ENCODE results near the gene ATP2B2. TPM values are rescaled to one million over a fixed set of nuclear protein-coding genes. Genes with fewer than 3 reads are reported as not detected.

The ATP2B2 gene
- total RNA-seq, 4 donors from 2014 or later = 0.42 to 2.0 (median 1.1) TPM

GRCh38 chr3:10290481-10291176 lies 214.8 kb downstream of the ATP2B2 start:
- DNase-seq (ENCODE audit: low spot score in 2 of 2) = no peak
- peaks cover 0 to 62% (median 0%) of the 10 kb centered on the region in 3 donors for H3K36me3 ChIP-seq
- 47 to 53% methylated on average over 18 of the region's 18 CpGs for WGBS, 2 donors

GRCh38 chr3:10289787-10290355 lies 215.5 kb downstream of the ATP2B2 start:
- Histone ChIP-seq H3K36me3 (peaks cover 0 to 67% (median 0%) of the 10 kb centered on the region in 3 donors), H3K27me3 (no peaks in the 10 kb centered on the region), H3K27ac (no peak overlapping the region), H3K9me3 (no peaks in the 10 kb centered on the region), H3K4me1 (peaks cover 0 to 10% (median 0%) of the 10 kb centered on the region in 4 donors), H3K4me3 (no peak overlapping the region)
- 76 to 89% methylated on average over 7 to 9 of the region's 9 CpGs for WGBS, 2 donors
- no peak for DNase-seq (ENCODE audit: low spot score in 2 of 2)
- no peak for TF ChIP-seq POLR2A (IDR thresholded peaks at IDR 0.05)
- no peak for TF ChIP-seq EP300 (IDR thresholded peaks at IDR 0.05)
- no peak for TF ChIP-seq CTCF (IDR thresholded peaks at IDR 0.05)

More at GRCh38 chr3:10290481-10291176, 214.8 kb downstream of the ATP2B2 start:
- no peaks in the 10 kb centered on the region for H3K9me3 ChIP-seq
- no peak overlapping the region for H3K4me3 ChIP-seq
- peaks cover 0 to 10% (median 0%) of the 10 kb centered on the region in 4 donors for H3K4me1 ChIP-seq
- TF ChIP-seq POLR2A (IDR thresholded peaks at IDR 0.05) (no peak), EP300 (IDR thresholded peaks at IDR 0.05) (no peak), CTCF (IDR thresholded peaks at IDR 0.05) (no peak)
- no peak overlapping the region for H3K27ac ChIP-seq
- no peaks in the 10 kb centered on the region for H3K27me3 ChIP-seq

GRCh38 chr3:10289077-10289476 lies 216.3 kb downstream of the ATP2B2 start:
- DNase-seq (ENCODE audit: low spot score in 2 of 2) = no peak
- peaks cover 0 to 10% (median 0%) of the 10 kb centered on the region in 4 donors for H3K4me1 ChIP-seq
- no peak overlapping the region for H3K27ac ChIP-seq
- H3K9me3 ChIP-seq = no peaks in the 10 kb centered on the region
- H3K27me3 ChIP-seq = no peaks in the 10 kb centered on the region
- no peak overlapping the region for H3K4me3 ChIP-seq
- peaks cover 0 to 68% (median 0%) of the 10 kb centered on the region in 3 donors for H3K36me3 ChIP-seq
- no peak for TF ChIP-seq EP300 (IDR thresholded peaks at IDR 0.05)
- TF ChIP-seq CTCF (IDR thresholded peaks at IDR 0.05) = no peak
- no peak for TF ChIP-seq POLR2A (IDR thresholded peaks at IDR 0.05)
- WGBS, 2 donors = 88 to 91% methylated on average over 9 of the region's 9 CpGs

GRCh38 chr3:10288575-10288960 lies 216.8 kb downstream of the ATP2B2 start:
- H3K27ac ChIP-seq = no peak overlapping the region
- 87 to 94% methylated on average over 11 of the region's 11 CpGs for WGBS, 2 donors
- DNase-seq (ENCODE audit: low spot score in 2 of 2) = no peak
- H3K27me3 ChIP-seq = no peaks in the 10 kb centered on the region
- H3K4me1 ChIP-seq = peaks cover 0 to 10% (median 0%) of the 10 kb centered on the region in 4 donors
- no peak overlapping the region for H3K4me3 ChIP-seq
- H3K36me3 ChIP-seq = peaks cover 0 to 68% (median 0%) of the 10 kb centered on the region in 3 donors
- TF ChIP-seq EP300 (IDR thresholded peaks at IDR 0.05) (no peak), CTCF (IDR thresholded peaks at IDR 0.05) (no peak), POLR2A (IDR thresholded peaks at IDR 0.05) (no peak)
- H3K9me3 ChIP-seq = no peaks in the 10 kb centered on the region

GRCh38 chr3:10287936-10288574 lies 217.3 kb downstream of the ATP2B2 start:
- H3K36me3 ChIP-seq = peaks cover 0 to 66% (median 0%) of the 10 kb centered on the region in 3 donors
- H3K9me3 ChIP-seq = no peaks in the 10 kb centered on the region
- no peaks in the 10 kb centered on the region for H3K27me3 ChIP-seq
- H3K4me3 ChIP-seq = no peak overlapping the region
- 92 to 96% methylated on average over 12 of the region's 12 CpGs for WGBS, 2 donors
- no peak overlapping the region for H3K27ac ChIP-seq
- peaks cover 0 to 8% (median 0%) of the 10 kb centered on the region in 4 donors for H3K4me1 ChIP-seq
- no peak for DNase-seq (ENCODE audit: low spot score in 2 of 2)
- no peak for TF ChIP-seq EP300 (IDR thresholded peaks at IDR 0.05)
- no peak for TF ChIP-seq POLR2A (IDR thresholded peaks at IDR 0.05)
- no peak for TF ChIP-seq CTCF (IDR thresholded peaks at IDR 0.05)

Data from tibial nerve (tissue), 4 donors.